ENCODE results near the gene PTPRF. TPM values are rescaled to one million over a fixed set of nuclear protein-coding genes. Genes with fewer than 3 reads are reported as not detected.

PTPRF gene
- total and polyA plus RNA-seq, 2 experiments from 2014 or later: 96.0 to 115 TPM

DNA sequence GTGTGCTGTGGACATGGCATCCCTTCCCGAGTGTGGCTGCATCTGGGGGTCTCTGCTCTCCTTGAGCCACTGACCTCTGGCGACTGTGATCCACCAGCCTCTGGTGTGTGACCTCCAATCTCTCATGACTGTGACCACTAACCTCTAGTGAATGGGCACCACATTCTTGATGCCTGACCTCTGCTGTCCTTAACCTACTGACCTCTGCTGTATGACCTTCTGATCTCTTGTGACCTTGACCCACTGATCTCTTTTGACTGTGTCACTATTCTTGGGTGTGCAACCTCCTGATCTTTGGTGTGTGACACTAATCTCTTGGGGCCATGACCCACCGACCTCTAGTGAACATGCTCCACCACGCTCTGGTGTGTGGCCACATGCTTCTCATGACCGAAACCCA is 73.5 kb downstream of the PTPRF start:
- H3K4me3 ChIP-seq: no peak overlapping the region
- H3K27me3 ChIP-seq: no peaks in the 10 kb centered on the region
- no peaks in the 10 kb centered on the region for H3K79me2 ChIP-seq
- TF ChIP-seq EZH2phosphoT487 (IDR thresholded peaks at IDR 0.05; ENCODE audit: low read depth, severe bottlenecking, unreplicated experiment) (no peak), EZH2 (IDR thresholded peaks at IDR 0.05; ENCODE audit: borderline replicate concordance) (no peak)
- TF ChIP-seq, protein P1, sequence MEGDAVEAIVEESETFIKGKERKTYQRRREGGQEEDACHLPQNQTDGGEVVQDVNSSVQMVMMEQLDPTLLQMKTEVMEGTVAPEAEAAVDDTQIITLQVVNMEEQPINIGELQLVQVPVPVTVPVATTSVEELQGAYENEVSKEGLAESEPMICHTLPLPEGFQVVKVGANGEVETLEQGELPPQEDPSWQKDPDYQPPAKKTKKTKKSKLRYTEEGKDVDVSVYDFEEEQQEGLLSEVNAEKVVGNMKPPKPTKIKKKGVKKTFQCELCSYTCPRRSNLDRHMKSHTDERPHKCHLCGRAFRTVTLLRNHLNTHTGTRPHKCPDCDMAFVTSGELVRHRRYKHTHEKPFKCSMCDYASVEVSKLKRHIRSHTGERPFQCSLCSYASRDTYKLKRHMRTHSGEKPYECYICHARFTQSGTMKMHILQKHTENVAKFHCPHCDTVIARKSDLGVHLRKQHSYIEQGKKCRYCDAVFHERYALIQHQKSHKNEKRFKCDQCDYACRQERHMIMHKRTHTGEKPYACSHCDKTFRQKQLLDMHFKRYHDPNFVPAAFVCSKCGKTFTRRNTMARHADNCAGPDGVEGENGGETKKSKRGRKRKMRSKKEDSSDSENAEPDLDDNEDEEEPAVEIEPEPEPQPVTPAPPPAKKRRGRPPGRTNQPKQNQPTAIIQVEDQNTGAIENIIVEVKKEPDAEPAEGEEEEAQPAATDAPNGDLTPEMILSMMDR (IDR thresholded peaks at IDR 0.05; ENCODE audit: poor library complexity): no peak
- H3K9me2 ChIP-seq (replicated peaks; ENCODE audit: insufficient read depth): no peaks in the 10 kb centered on the region
- no peaks in the 10 kb centered on the region for H3K36me3 ChIP-seq (replicated peaks; ENCODE audit: insufficient read depth, low read depth)
- WGBS (ENCODE audit: low lambda C conversion rate, missing lambda C conversion rate): 100% methylated on average over 5 of the region's 5 CpGs
- no peak for DNase-seq (ENCODE audit: low spot score)
- H4K20me1 ChIP-seq (ENCODE audit: insufficient read depth, poor library complexity, severe bottlenecking): no peaks in the 10 kb centered on the region
- H2AFZ ChIP-seq: no peak overlapping the region
- no peak overlapping the region for H3K27ac ChIP-seq
- no peaks in the 10 kb centered on the region for H3K9me3 ChIP-seq (ENCODE audit: low read depth)
- no peaks in the 10 kb centered on the region for H3K4me1 ChIP-seq (ENCODE audit: insufficient read depth)
- H3K4me2 ChIP-seq: no peak overlapping the region

DNA sequence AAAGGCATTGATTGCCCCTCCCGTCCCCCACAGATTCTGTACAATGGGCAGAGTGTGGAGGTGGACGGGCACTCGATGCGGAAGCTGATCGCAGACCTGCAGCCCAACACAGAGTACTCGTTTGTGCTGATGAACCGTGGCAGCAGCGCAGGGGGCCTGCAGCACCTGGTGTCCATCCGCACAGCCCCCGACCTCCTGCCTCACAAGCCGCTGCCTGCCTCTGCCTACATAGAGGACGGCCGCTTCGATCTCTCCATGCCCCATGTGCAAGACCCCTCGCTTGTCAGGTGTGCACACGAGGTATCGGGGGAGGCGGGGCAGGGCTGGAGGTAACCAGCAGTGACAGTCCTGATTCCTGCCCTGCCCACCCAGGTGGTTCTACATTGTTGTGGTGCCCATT is 74.5 kb downstream of the PTPRF start:
- H3K79me2 ChIP-seq: no peaks in the 10 kb centered on the region
- H3K27ac ChIP-seq: no peak overlapping the region
- H3K9me3 ChIP-seq (ENCODE audit: low read depth): no peaks in the 10 kb centered on the region
- no peak overlapping the region for H3K4me2 ChIP-seq
- H3K9me2 ChIP-seq (replicated peaks; ENCODE audit: insufficient read depth): no peaks in the 10 kb centered on the region
- no peak for DNase-seq (ENCODE audit: low spot score)
- H3K4me1 ChIP-seq (ENCODE audit: insufficient read depth): no peaks in the 10 kb centered on the region
- no peaks in the 10 kb centered on the region for H4K20me1 ChIP-seq (ENCODE audit: insufficient read depth, poor library complexity, severe bottlenecking)
- no peak overlapping the region for H3K4me3 ChIP-seq
- WGBS (ENCODE audit: low lambda C conversion rate, missing lambda C conversion rate): 98% methylated on average over 16 of the region's 18 CpGs
- H3K36me3 ChIP-seq (replicated peaks; ENCODE audit: insufficient read depth, low read depth): no peaks in the 10 kb centered on the region
- TF ChIP-seq EZH2 (IDR thresholded peaks at IDR 0.05; ENCODE audit: borderline replicate concordance): no peak
- H2AFZ ChIP-seq: no peak overlapping the region
- H3K27me3 ChIP-seq: no peaks in the 10 kb centered on the region

DNA sequence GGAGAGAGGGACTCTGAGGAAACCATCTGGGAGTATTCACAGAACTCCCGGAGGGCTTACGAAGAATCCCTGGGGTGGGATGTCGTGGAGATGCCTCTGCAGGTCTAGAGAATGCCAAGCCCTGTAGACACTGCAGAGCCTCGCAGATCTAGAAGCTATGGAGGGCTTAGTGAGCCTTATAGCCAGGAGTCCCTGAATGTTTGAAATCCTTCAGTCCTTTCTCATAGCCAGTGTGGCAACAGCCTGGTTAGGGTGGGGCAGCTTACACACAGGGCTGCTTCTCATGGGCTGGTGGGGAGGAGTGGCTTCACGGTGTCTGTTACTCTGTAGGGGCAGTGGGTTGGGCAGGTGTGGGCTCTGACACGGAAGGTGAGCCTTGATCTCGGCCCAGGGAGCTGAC is 75.1 kb downstream of the PTPRF start:
- H3K27me3 ChIP-seq: no peaks in the 10 kb centered on the region
- no peaks in the 10 kb centered on the region for H4K20me1 ChIP-seq (ENCODE audit: insufficient read depth, poor library complexity, severe bottlenecking)
- H3K9me2 ChIP-seq (replicated peaks; ENCODE audit: insufficient read depth): no peaks in the 10 kb centered on the region
- DNase-seq (ENCODE audit: low spot score): no peak
- no peaks in the 10 kb centered on the region for H3K4me1 ChIP-seq (ENCODE audit: insufficient read depth)
- H3K4me2 ChIP-seq: no peak overlapping the region
- 92% methylated on average over 7 of the region's 7 CpGs for WGBS (ENCODE audit: low lambda C conversion rate, missing lambda C conversion rate)
- H3K9me3 ChIP-seq (ENCODE audit: low read depth): no peaks in the 10 kb centered on the region
- no peaks in the 10 kb centered on the region for H3K79me2 ChIP-seq
- no peak overlapping the region for H2AFZ ChIP-seq
- no peaks in the 10 kb centered on the region for H3K36me3 ChIP-seq (replicated peaks; ENCODE audit: insufficient read depth, low read depth)
- no peak overlapping the region for H3K4me3 ChIP-seq
- TF ChIP-seq, protein P1 (IDR thresholded peaks at IDR 0.05; ENCODE audit: poor library complexity): no peak
- TF ChIP-seq EZH2phosphoT487 (IDR thresholded peaks at IDR 0.05; ENCODE audit: low read depth, severe bottlenecking, unreplicated experiment): no peak
- no peak for TF ChIP-seq EZH2 (IDR thresholded peaks at IDR 0.05; ENCODE audit: borderline replicate concordance)
- no peak overlapping the region for H3K27ac ChIP-seq

DNA sequence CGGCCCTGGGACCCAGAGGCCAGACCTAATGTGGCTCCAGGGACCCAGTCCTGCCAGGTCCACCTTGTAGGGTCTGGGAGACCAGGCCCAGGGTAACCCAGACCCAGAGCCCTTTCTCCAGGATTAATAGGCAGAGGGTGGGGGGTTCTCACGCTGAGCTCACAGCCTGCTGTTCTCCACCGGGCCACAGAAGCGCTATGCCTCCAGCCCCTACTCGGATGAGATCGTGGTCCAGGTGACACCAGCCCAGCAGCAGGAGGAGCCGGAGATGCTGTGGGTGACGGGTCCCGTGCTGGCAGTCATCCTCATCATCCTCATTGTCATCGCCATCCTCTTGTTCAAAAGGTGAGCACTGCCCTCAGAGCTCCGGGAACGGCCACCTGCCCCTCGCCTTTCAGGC is 75.9 kb downstream of the PTPRF start:
- H3K36me3 ChIP-seq (replicated peaks; ENCODE audit: insufficient read depth, low read depth): no peaks in the 10 kb centered on the region
- H3K4me1 ChIP-seq (ENCODE audit: insufficient read depth): no peaks in the 10 kb centered on the region
- H3K4me2 ChIP-seq: no peak overlapping the region
- H4K20me1 ChIP-seq (ENCODE audit: insufficient read depth, poor library complexity, severe bottlenecking): no peaks in the 10 kb centered on the region
- WGBS (ENCODE audit: low lambda C conversion rate, missing lambda C conversion rate): 97% methylated on average over 13 of the region's 13 CpGs
- no peak overlapping the region for H3K27ac ChIP-seq
- no peak overlapping the region for H2AFZ ChIP-seq
- no peaks in the 10 kb centered on the region for H3K9me2 ChIP-seq (replicated peaks; ENCODE audit: insufficient read depth)
- TF ChIP-seq EZH2phosphoT487 (IDR thresholded peaks at IDR 0.05; ENCODE audit: low read depth, severe bottlenecking, unreplicated experiment): no peak
- no peak for TF ChIP-seq EZH2 (IDR thresholded peaks at IDR 0.05; ENCODE audit: borderline replicate concordance)
- TF ChIP-seq, protein P1 (IDR thresholded peaks at IDR 0.05; ENCODE audit: poor library complexity): no peak
- DNase-seq (ENCODE audit: low spot score): no peak
- H3K9me3 ChIP-seq (ENCODE audit: low read depth): no peaks in the 10 kb centered on the region
- no peaks in the 10 kb centered on the region for H3K27me3 ChIP-seq
- no peaks in the 10 kb centered on the region for H3K79me2 ChIP-seq
- H3K4me3 ChIP-seq: no peak overlapping the region

Data from hepatocyte (in vitro differentiated cells).